HG02588 (cell line): Measurements from ENCODE around the gene AJAP1.

ENCODE experiments used
- ATAC-seq: cut with Tn5 transposase; IDR thresholded peaks from one replicate; pipeline ENCODE4 v1.9.1; 2021; ENCODE audit warnings: mild to moderate bottlenecking, moderate library complexity; ENCODE audit not compliant: unreplicated experiment

Gene AJAP1

DNA sequence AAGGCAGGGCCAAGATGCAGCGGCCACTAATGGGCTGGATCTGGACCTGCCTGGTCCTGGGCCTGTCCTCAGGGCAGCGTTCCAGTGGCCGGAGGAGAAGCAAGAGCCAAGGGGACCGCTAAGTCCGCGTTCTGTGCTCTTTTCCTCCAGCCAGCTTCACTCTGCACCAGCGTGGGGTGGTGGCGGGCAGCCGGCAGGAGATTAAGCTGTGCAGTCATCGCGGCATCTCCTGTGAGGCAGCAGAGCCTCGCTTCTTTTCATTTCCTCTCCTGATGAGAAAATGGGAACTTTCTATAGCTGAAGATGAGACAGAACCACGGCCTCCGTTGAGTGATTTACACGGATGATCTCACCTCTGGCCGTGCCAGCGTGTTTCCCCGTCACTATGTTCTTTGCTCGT lies 43.4 kb downstream of the AJAP1 start:
- no peak for ATAC-seq

DNA sequence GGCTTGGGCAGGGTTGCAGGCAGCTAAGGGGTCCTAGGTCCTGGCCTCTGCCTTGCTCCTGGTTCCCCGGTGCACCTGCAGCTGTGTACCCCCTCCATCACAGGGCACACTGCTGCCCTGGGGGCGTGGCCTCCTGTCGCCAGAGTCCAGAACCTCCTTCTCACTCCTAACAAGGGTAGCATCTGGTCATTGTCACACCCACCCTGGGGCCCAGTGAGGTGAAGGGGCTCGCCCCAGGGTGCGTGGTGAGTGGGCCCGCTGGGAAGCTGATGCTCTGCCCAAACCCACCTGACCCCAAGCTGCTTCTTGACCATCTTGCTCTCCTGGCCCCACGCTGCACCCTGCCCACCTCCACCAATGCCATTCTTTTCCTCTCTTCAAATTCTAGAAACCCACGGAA lies 44.5 kb downstream of the AJAP1 start:
- ATAC-seq = no peak

DNA sequence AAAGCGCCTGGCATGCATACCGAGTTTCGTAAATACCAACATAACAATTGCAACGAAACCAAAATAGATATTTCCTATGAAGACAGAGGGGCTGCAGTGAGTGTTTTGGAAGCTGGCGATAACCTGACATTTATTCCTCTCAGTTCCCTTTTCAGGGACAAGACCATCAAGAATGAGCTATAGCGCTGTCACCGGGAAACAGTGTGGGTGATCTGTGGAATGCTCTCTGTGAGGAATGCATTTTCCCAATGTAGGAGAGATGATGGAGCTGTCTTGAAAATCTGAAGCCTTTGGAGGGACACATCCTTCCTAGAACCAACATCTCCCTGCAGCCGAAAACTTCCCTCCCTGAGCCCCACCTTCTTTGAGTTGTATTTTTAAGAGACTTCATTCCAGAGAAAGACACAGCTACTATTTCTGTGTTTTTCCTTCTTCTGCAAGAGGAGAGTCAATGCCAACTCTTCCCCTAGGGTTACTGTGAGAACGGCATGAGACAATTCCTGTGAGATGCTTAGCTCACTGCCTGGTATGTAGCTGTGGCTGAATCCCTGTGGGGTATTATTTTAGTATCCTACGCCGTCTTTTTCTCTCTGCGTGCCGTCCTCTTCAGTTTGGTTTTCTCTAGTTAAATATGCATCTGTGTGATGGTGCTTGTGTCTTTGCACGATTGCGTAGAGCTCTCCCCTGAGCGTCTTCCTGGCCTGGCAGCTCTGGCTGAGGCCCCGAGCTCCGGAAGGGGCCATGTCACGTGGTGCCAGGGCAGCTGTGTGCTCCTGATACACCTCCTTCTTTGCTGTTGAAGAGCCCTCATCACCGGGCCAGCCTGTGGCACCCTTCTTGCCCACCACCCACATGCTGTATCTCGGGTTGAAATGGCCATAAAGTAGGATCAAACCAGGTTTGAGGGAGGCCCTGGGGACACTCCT lies 45.2 kb downstream of the AJAP1 start:
- no peak for ATAC-seq

DNA sequence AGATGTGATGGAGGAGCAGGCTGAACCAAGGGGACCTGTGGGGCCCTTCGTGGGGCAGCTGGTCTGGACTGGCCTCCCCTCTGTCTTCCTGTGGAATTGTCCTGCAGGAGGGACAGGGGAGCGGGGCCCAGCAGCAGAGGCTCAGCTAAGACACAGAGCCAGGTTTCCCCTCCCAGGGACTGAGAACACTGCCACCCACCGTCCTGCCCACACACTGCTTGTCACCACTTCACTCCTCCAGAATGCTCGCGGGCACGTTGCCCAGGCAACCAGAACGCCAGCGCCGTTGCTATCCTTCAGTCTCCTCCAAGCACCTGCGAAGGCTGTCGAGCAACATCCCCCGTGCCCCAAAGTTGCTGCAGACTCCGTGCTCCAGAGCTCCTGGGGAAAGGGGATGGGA lies 46.4 kb downstream of the AJAP1 start:
- no peak for ATAC-seq

DNA sequence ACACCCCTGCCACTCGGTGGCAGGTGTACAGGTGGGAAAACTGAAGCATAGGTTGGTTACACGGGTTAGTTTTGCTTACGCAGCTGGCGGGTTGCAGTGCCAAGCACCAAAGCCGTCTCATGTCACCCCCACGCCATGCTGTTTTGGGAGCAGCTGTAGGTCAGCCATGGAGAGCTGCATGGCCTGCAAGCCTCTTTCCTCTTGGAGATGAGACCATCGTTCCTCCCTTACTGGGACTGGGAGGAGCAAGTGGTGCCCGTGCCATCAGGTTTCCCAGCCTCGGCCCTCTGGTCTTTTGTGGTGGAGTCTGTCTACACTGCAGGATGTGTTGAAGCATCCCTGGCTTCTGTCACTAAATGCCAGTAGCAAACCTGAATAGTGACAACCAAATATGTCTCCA lies 46.9 kb downstream of the AJAP1 start:
- ATAC-seq = no peak

DNA sequence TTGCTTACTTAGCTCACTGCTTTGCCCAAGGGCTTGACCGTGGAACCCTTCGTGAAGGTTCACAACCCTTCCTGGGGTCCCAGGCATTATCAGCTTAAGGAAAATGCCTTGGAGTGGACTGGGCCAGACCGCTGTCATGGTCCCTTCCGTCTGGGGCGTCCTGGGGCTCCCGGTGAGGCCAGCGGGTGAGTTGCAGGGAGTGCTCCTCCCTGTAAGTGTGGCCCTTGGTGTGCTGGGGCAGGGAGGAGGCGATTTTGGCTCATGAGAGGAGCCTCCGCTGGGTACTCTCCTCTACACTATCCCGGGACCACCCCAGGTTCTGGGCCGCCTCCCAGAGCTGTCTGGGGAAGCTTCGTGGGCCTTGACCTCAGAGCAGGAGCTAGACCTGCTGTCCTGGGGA lies 48.1 kb downstream of the AJAP1 start:
- no peak for ATAC-seq

DNA sequence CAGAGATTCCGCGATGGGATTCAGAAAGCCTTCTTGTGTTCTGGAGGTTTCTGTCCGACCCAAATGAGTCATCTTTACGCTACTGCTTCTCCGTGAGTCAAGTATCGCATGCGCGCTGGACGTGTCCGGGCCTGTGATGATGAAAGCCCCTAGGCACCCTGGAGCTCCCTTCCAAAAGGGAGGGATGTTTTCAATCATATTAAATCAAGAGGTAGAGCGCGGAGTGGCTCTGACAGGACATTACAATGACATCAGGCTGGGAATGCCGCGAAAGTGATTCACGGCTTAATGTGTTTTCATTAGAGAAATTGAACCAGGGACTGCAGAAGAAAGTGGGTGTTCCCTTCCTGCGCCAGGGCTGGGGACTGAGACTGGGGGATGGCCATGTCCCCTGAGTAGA lies 48.5 kb downstream of the AJAP1 start:
- no peak for ATAC-seq

DNA sequence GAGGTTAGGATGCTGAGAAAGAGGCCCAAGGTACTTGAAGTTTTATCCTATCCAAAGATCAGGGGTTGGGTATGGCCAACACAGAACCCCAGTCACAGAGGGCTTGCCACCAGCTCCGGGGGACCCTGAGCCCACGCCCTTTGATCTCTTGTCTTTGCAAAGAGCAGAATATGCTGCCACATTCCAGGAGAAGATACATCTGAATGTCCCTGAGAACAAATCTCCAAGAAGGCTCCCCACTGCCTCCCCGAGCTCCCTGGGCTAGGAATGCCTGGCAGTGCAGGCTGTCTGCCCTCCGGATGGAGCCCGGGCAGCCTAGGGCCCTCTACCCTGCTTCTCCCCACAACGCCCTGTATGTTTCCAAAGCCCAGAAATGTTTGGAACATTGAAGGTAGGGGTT lies 49.2 kb downstream of the AJAP1 start:
- ATAC-seq = no peak

DNA sequence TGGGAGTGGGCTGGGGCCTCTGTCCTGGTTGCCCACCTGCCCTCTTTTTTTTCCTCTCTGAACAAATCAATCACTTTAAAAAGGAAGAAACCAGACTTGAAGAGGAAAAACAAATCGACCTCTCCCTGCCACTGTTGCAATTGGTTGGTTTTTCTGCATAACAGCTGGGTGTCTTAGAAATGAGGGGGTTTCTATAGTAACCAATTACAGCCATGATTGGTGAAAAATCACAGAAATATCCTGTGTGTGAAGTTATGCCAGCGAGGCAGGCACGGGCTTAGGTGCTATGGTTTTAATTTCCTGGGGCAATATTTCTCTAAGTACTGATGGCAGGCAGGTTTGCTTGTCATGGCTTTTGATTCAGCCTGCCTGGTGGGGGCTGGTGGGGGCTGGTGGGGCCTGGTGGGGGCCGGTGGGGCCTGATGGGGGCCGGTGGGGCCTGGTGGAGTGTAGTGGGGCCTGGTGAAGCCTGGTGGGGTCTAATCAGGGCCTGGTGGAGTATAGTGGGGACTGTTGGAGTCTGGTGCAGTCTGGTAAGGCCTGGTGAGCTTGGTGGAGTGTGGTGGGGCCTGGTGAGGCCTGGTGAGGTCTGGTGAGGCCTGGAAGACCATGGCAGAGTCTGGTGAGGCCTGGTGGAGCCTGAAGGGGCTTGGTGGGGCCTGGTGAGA lies 54.6 kb downstream of the AJAP1 start:
- ATAC-seq = no peak

DNA sequence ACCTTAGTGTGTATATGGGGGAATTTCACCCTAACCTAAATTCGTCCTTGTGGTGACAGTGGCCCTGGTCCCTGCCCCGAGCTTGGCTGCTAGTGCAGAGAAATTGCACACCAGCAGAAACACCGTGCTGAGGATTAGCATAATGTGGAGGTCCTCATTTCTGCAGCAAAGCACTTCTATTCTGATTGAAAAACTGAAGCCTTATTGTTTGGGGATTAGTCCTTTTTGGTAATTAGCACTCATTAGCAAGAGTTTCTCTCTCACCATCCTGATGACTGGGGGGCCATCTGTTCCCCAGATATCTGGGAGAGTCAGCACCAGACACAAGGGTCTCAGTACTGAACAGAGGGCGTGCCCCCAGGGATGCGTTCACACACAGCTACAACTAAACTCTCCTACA lies 55.2 kb downstream of the AJAP1 start:
- ATAC-seq = no peak

DNA sequence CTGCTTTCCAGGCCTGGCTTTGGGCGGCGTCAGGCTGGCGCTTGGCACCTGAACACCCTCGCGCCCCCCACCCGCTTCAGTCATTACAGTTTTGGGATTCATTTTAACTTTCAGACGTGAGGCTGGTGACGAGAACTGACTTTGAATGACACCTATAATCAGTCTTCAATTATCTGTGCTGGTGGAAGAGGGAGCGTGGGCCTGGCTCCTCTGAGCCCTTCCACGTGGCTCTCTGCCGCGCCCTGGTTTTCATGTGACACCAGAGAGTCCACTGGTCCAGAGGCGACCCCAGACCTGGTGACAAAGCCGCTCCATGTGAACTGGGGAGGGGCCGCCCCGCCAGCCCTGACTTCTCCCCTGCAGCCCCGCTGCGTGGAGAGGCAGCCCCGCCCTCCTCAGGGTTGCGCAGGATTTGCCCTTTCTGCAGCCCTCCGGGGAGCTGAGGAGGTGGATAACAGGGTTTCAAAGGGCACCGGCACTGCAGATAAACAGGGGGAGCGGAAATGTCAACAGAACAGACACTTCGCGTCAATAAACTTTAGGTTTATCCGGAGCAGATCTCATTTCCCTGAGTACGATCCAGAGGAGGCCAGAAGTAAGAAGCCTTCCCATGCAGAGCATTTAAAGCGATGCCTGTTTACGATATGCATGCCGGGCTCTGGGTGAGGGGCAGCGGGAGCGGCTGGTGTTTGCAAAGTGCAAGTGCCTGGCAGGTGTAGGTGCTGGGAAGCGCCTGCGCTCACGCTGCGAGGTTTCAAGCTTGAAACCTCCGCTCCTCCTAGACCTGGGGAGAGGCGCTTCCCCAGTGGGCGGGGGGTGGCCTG lies 56.4 kb downstream of the AJAP1 start:
- no peak for ATAC-seq

DNA sequence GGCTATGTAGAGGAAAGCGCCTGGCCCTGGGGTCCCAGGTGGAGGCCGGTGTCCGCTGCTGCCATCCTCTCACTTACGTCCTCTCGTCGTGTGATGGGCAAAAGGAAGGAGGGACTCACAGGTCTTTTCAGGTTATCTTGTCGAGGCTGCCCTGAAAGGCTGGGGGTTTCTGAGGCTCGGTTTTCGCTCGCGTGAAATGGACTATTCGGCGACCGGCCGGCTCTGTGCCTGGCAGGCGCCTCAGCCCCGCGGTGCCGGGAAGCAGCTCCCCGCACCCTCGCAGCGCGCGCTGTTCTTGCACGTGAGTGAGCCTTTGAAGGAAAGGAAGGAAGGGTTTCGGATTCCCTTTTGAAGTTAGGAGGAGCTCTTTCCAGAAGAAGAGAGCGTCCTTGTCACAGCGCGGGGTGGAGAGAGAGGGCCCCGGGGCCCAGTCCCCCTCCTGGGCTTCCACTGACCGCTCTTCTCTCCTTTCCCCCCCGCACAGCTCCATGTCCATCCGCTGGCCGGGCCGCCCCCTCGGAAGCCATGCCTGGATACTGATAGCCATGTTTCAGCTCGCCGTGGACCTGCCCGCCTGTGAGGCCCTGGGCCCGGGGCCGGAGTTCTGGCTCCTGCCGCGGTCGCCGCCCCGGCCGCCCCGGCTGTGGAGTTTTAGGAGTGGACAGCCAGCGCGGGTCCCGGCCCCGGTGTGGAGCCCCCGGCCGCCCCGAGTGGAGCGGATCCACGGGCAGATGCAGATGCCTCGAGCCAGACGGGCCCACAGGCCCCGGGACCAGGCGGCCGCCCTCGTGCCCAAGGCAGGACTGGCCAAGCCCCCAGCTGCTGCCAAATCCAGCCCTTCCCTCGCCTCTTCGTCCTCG lies 57.2 kb downstream of the AJAP1 start:
- no peak for ATAC-seq

DNA sequence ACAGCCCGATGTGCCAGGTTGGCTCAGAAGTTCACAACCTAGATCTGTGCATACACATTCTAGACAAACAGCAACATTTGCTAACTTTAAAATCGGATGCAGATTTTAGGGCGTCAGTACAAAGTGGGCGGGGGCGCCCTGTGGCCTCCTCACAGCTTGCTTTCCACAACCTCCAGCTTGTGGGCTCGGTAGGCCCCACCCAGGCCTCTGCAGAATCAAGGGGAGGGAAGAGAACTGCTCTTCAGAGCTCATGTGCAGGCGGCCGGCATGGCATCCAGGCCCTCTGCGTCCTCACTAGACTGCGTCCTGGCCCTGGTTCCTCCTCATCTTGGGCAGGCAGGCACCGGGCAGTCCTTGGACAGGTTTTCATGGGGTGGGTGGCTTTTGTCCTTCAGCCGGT lies 59.3 kb downstream of the AJAP1 start:
- no peak for ATAC-seq

DNA sequence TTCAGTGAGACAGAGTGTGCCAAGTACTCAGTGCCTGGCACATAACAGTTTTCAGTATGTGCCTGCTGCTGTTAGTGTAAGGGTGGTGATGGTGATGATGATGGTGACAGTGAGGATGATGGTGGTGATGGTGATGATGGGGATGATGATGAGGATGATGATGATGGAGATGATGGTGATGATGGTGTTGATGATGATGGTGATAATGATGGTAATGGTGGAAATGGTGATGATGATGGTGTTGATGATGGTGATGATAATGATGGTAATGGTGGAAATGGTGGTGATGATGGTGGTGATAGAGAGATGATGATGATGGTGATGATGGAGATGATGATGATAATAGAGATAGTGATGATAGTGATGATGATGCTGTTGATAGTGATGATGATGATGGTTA lies 62.0 kb downstream of the AJAP1 start:
- no peak for ATAC-seq

DNA sequence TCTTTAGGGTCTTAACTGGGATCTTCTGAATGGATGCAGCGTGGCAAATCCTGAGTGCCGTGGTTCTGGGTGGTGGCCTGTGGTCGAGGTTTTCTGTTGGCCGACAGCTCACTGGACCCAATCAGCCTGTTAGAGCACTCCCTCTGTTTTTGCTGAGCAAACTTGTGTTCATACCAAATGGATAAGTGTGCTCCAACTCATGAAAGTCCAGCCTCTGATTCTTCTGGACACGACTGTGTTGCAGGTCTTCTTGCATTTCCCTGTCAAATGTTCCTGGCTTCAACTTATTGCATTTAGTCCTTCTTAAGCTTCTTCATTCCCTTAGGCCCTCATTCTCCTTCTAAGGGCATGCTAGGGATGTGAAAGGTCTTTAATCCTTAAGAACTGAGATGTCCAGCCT lies 63.7 kb downstream of the AJAP1 start:
- no peak for ATAC-seq

DNA sequence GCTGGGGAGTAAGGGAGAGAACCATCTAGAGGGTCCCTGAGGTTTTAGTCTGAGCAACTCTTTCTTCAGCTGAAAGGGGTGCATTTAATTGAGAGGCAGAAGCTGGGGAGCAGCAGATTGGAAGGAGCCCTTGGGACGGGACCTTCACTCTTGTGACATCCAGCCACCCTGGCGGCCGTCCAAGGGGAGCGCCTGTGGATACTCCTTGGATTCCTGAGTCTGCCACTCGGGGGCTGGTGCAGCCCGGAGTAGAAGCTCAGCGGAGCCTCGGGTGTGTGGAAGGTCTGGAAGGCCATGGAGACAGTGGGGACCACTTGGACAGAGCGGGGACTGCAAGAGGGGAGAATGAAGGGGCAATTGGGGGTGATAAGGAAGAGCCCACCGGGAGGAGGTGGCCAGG lies 68.7 kb downstream of the AJAP1 start:
- ATAC-seq = no peak

DNA sequence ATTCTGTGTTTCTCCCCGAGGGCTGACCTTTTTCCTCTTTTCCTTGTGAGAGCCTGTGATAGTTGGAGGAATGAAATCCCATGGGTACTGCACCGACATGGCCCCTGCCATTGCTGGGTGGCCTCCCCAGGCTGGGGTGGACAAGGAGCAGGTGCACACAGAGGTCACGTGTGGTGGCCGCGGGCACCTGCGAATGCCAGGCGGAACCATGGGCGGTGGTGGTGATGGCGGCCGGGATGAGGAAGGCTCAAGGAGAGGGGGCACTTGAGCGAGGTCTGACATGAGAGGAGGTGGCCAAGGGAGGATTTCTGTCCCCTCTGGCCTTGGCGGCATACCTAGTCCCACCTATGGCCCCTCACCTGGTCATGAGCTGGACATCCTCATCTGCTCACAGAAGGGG lies 69.6 kb downstream of the AJAP1 start:
- no peak for ATAC-seq

DNA sequence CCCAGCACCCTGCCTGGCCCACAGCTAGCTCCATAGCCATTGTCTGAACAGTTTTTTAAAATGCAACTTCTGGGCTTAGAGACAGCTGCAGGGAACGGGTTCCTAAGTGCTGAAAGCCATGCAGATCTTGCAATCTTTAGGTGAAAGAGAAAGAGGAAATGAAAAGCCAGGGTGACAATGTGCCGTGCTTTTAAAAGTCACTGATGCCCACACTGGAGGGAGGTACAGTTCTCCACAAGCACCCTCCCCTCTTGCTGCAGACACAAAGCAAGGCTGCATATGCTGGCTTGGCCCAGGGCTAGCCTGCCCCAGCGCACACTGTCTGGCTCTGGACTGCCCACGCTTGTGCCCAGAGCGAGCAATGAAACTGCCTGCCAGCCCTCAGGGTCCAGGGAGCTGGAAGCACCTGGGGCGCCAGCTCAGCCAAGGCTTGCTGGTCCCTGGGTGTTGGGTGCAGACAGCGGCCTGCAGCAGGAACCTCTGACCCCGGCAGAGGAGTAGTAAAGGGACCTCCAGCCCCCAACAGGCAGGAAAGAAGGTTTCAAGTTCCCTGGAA lies 70.4 kb downstream of the AJAP1 start:
- ATAC-seq = no peak

DNA sequence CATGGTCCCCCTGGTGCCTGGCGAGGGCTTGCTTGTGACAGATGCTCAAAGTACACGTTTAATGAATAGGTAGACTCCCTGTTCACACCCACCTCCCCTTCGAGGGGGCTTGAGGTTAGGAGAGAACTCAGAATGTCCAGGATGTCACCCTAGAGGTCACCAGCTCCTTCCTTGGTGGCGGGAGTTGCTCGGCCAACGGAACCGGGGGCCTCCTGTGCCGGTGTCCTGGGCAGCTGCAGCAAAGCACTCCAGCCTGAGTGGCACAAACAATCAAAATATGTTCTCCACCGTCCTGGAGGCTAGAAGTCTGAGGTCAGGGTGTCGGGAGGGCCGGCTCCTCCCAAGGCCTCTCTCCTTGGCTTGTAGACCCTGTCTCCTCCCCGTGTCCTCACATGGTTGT lies 71.0 kb downstream of the AJAP1 start:
- no peak for ATAC-seq

DNA sequence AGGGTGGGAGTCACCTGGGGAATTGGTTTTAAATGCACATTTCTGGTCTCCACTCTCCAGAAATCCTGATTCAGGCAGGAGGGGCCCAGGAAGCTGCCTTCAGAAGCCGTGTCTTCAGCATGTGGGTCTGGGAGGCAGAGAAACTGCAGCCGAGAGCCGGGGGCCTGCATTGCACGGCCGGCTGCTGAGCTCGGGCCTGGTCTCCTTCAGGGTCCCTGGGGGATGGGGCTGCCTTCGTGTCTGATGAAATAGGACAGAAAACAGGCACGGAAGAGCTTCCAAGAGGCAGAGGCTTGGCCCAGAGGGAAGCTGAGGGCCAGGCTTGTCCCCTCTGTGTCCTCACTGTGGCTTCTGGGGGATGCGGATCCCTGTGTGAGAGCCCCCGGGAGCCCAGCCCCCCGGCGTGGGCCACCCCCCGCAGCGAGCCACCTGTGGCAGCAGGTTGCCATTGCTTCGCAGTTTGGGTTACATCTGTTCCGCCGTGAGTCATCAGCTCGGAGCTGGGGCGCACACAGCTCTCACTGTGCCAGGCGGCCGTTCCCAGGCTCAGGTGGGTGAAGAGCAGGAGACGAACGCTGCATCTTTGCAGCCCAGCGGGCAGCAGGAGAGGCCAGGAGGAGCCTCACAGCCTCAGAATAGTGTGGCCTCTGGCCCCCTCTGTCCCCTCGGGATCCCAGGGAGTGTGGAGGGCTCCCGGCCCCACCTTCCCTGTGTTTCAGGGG lies 72.4 kb downstream of the AJAP1 start:
- ATAC-seq = no peak
